Globus pallidus (tissue), 1 donor: Measurements from ENCODE around the gene CA12.
"Not testable (repeated sequence)": the region's sequence is repeated elsewhere in the genome, so short reads cannot be mapped to it uniquely, and the experiment has no call there.

Experiments used
- DNase-seq: peaks from one replicate; pipeline ENCODE4 v3.0.0-alpha.2; 2015; ENCODE audit warnings: low spot score

CA12 gene

GRCh38 chr15:63357061-63357460, 24.6 kb downstream of the CA12 start:
- no peak for DNase-seq

- DNase-seq: no peak
These were observed 26.6 kb downstream of the CA12 start for GRCh38 chr15:63354821-63355650.

GRCh38 chr15:63353887-63354286, 27.8 kb downstream of the CA12 start:
- DNase-seq: no peak

- no peak for DNase-seq
These were observed 28.4 kb downstream of the CA12 start for GRCh38 chr15:63353261-63353660.

- no peak for DNase-seq
These were observed 28.8 kb downstream of the CA12 start for GRCh38 chr15:63352808-63353207.

GRCh38 chr15:63351170-63351569, 30.5 kb downstream of the CA12 start:
- no peak for DNase-seq

GRCh38 chr15:63350178-63350621, 31.4 kb downstream of the CA12 start:
- peak; percentile 29 for DNase-seq

- DNase-seq: no peak
These were observed 32.0 kb downstream of the CA12 start for GRCh38 chr15:63349621-63350020.

GRCh38 chr15:63349156-63349555, 32.5 kb downstream of the CA12 start:
- DNase-seq: no peak

GRCh38 chr15:63348392-63348791, 33.3 kb downstream of the CA12 start:
- peak; percentile 70 for DNase-seq

GRCh38 chr15:63347074-63347857, 34.4 kb downstream of the CA12 start:
- no peak for DNase-seq

GRCh38 chr15:63345391-63345752, 36.3 kb downstream of the CA12 start:
- DNase-seq: no peak

- DNase-seq: no peak
These were observed 36.8 kb downstream of the CA12 start for GRCh38 chr15:63344731-63345390.

- not testable (repeated sequence) for DNase-seq
These were observed 38.6 kb downstream of the CA12 start for GRCh38 chr15:63342996-63343562.

- DNase-seq: no peak
These were observed 39.7 kb downstream of the CA12 start for GRCh38 chr15:63341898-63342297.

- no peak for DNase-seq
These were observed 40.8 kb downstream of the CA12 start for GRCh38 chr15:63340878-63341277.

GRCh38 chr15:63340353-63340752, 41.3 kb downstream of the CA12 start:
- no peak for DNase-seq

GRCh38 chr15:63339836-63340235, 41.8 kb downstream of the CA12 start:
- DNase-seq: no peak

- no peak for DNase-seq
These were observed 42.5 kb downstream of the CA12 start for GRCh38 chr15:63339006-63339766.

GRCh38 chr15:63338170-63338569, 43.5 kb downstream of the CA12 start:
- no peak for DNase-seq

GRCh38 chr15:63337046-63337445, 44.6 kb downstream of the CA12 start:
- no peak for DNase-seq
